HCT116 (cell line): Measurements from ENCODE around the gene AP1M2. TPM values are rescaled to one million over a fixed set of nuclear protein-coding genes. Genes with fewer than 3 reads are reported as not detected.

Source experiments
- ATAC-seq: fragments of 200-7000 bp; cut with Tn5 transposase; 2 replicates; pipeline ENCODE4 v1.9.1; 2020; ENCODE audit warnings: mild to moderate bottlenecking, moderate library complexity
- BruUV-seq: library from RNA; stranded (reverse); fragments of 400-500 nt; replicated peaks from 2 replicates; lab custom pipeline; 2021; lab: Mats Ljungman, UMichigan
- CTCF ChIA-PET: fragments of 300-600 bp; sonication (Branson Sonifier 250); formaldehyde crosslinking; loops from one replicate; lab custom pipeline; 2021; ENCODE audit warnings: antibody characterized with exemption; lab: Charles Lee
- POLR2A ChIA-PET: fragments of 300-600, 350-600 bp; sonication (Branson Sonifier 250); formaldehyde crosslinking; loops from one replicate; lab custom pipeline; 2021; ENCODE audit warnings: antibody characterized with exemption; lab: Charles Lee
- RAD21 ChIA-PET, 2 experiments: fragments of 300-600 bp; sonication (Branson Sonifier 250); formaldehyde crosslinking; loops; one replicate each; lab custom pipeline; 2023; ENCODE audit warnings: low total read pairs in 2 of 2; ENCODE audit not compliant: uncharacterized antibody in 2 of 2, unreplicated experiment in 2 of 2, low non-redundant PET in 1 of 2; lab: Charles Lee
- DNase-seq: peaks from one replicate; pipeline ENCODE4 v3.0.0-alpha.2; 2010; ENCODE audit warnings: low read depth, low spot score
- H2AFZ ChIP-seq: fragments of 200-600 bp; shearing (Covaris generic), sonication (generic); 2 replicates; pipeline ENCODE4 v1.6.1; 2017; ENCODE audit warnings: low read depth, mixed run types, mixed read lengths, antibody characterized with exemption, low read length; ENCODE audit not compliant: poor library complexity, severe bottlenecking
- H3K27ac ChIP-seq: 2 replicates; pipeline ENCODE4 v1.5.1; 2012; ENCODE audit warnings: low read depth, low read length
- H3K27me3 ChIP-seq: fragments of 200-600 bp; sonication (generic); 2 replicates; pipeline ENCODE4 v1.6.1; 2016; ENCODE audit warnings: mixed run types, low read length, mixed read lengths; ENCODE audit not compliant: insufficient read depth
- H3K36me3 ChIP-seq, 2 experiments: fragments of 200-500 bp in 1 of 2; fragments of 200-600 bp in 1 of 2; sonication (Bioruptor generic) in 1 of 2; sonication (generic) in 1 of 2; 2 replicates each; pipeline versions ENCODE4 v1.5.1 to v1.6.1; 2014 to 2016; ENCODE audit warnings: low read length in 2 of 2, inconsistent platforms in 1 of 2, mixed read lengths in 1 of 2, mixed run types in 1 of 2; ENCODE audit not compliant: insufficient read depth in 2 of 2, control insufficient read depth in 1 of 2
- H3K4me1 ChIP-seq, 2 experiments: fragments of 200-600 bp in 1 of 2; sonication (generic) in 1 of 2; 2 replicates each; pipeline versions ENCODE4 v1.5.1 to v1.6.1; 2012 to 2017; ENCODE audit warnings: low read length in 2 of 2, inconsistent platforms in 1 of 2, mild to moderate bottlenecking in 1 of 2, mixed read lengths in 1 of 2, mixed run types in 1 of 2, moderate library complexity in 1 of 2; ENCODE audit not compliant: insufficient read depth in 2 of 2, control insufficient read depth in 1 of 2
- H3K4me2 ChIP-seq: fragments of 200-600 bp; sonication (generic); 2 replicates; pipeline ENCODE4 v1.6.1; 2017; ENCODE audit warnings: mixed run types, low read length, mixed read lengths
- H3K4me3 ChIP-seq, 2 experiments: fragments of 200-600 bp in 1 of 2; sonication (generic) in 1 of 2; replicated peaks in 1 of 2; 2 replicates each; pipeline ENCODE4 v1.5.1; 2011 to 2016; ENCODE audit warnings: low read length in 2 of 2, control low read depth in 1 of 2, low read depth in 1 of 2, mild to moderate bottlenecking in 1 of 2, mixed read lengths in 1 of 2, mixed run types in 1 of 2
- H3K79me2 ChIP-seq: fragments of 200-600 bp; sonication (generic); 2 replicates; pipeline ENCODE4 v1.6.1; 2017; ENCODE audit warnings: mild to moderate bottlenecking, mixed run types, low read length, moderate library complexity, mixed read lengths; ENCODE audit not compliant: insufficient read depth
- H3K9ac ChIP-seq: fragments of 200-600 bp; sonication (generic); 2 replicates; pipeline ENCODE4 v1.6.1; 2016; ENCODE audit warnings: low read length, mixed read lengths
- H3K9me2 ChIP-seq: fragments of 200-600 bp; sonication (generic), shearing (Covaris generic); 2 replicates; pipeline ENCODE4 v1.6.1; 2017; ENCODE audit warnings: mixed run types, mild to moderate bottlenecking, moderate library complexity; ENCODE audit not compliant: insufficient read depth
- H3K9me3 ChIP-seq, 2 experiments: fragments of 200-500 bp in 1 of 2; fragments of 200-600 bp in 1 of 2; sonication (Bioruptor generic) in 1 of 2; sonication (generic) in 1 of 2; 2 replicates each; pipeline ENCODE4 v1.6.1; 2014 to 2017; ENCODE audit warnings: low read length in 2 of 2, mixed read lengths in 2 of 2, inconsistent platforms in 1 of 2, low read depth in 1 of 2, mild to moderate bottlenecking in 1 of 2, mixed run types in 1 of 2, moderate library complexity in 1 of 2; ENCODE audit not compliant: control insufficient read depth in 1 of 2, insufficient read depth in 1 of 2
- H4K20me1 ChIP-seq: fragments of 200-600 bp; sonication (generic), shearing (Covaris generic); 2 replicates; pipeline ENCODE4 v1.6.1; 2017; ENCODE audit warnings: mixed run types, mild to moderate bottlenecking, moderate library complexity; ENCODE audit not compliant: insufficient read depth
- ATF3 ChIP-seq: IDR thresholded peaks from 2 replicates; pipeline ENCODE4 v1.6.1; 2012
- CBX3 ChIP-seq: IDR thresholded peaks from 2 replicates; pipeline ENCODE4 v1.6.1; 2012; ENCODE audit warnings: low read depth
- CEBPB ChIP-seq: IDR thresholded peaks from 2 replicates; pipeline ENCODE4 v1.6.1; 2012; ENCODE audit warnings: low read depth
- ELF1 ChIP-seq: IDR thresholded peaks from 2 replicates; pipeline ENCODE4 v1.6.1; 2012; ENCODE audit warnings: low read depth, borderline replicate concordance
- EZH2 ChIP-seq: fragments of 200-600 bp; sonication (generic); IDR thresholded peaks from 2 replicates; pipeline ENCODE4 v1.6.1; 2017; ENCODE audit warnings: antibody characterized with exemption, mixed run types
- FOSL1 ChIP-seq: IDR thresholded peaks from 2 replicates; pipeline ENCODE4 v1.6.1; 2012; ENCODE audit warnings: low read depth
- MAX ChIP-seq: IDR thresholded peaks from 2 replicates; pipeline ENCODE4 v1.6.1; 2012
- POLR2A ChIP-seq: IDR thresholded peaks from 2 replicates; pipeline ENCODE4 v1.7.0; 2011; ENCODE audit warnings: borderline replicate concordance; ENCODE audit not compliant: insufficient read depth, insufficient read length; ENCODE audit errors: extremely low read depth
- POLR2AphosphoS5 ChIP-seq: IDR thresholded peaks from 2 replicates; pipeline ENCODE4 v1.6.1; 2011; ENCODE audit warnings: mild to moderate bottlenecking, low read depth, low read length, moderate library complexity
- SIN3A ChIP-seq: IDR thresholded peaks from 2 replicates; pipeline ENCODE4 v1.6.1; 2012; ENCODE audit warnings: low read depth
- SRF ChIP-seq: IDR thresholded peaks from 2 replicates; pipeline ENCODE4 v1.6.1; 2012; ENCODE audit warnings: low read depth
- TCF7L2 ChIP-seq: IDR thresholded peaks from 2 replicates; pipeline ENCODE4 v1.7.0; 2011; ENCODE audit warnings: borderline replicate concordance, inconsistent platforms; ENCODE audit not compliant: insufficient read depth, insufficient read length; ENCODE audit errors: extremely low read depth
- YY1 ChIP-seq: IDR thresholded peaks from 2 replicates; pipeline ENCODE4 v1.6.1; 2011; ENCODE audit warnings: low read length, low read depth, moderate library complexity, mild to moderate bottlenecking; ENCODE audit not compliant: insufficient replicate concordance; ENCODE audit errors: extremely low read depth
- ZNF274 ChIP-seq: fragments of 200-500 bp; sonication (Bioruptor generic); IDR thresholded peaks from 2 replicates; pipeline ENCODE4 v1.6.1; 2014; ENCODE audit warnings: mild to moderate bottlenecking, low read depth, low read length, inconsistent platforms
- intact Hi-C: fragments of 100-400 bp; cut with micrococcal nuclease; formaldehyde crosslinking; loops from 2 replicates; pipeline ENCODE4 v1.10.0; 2022
- total RNA-seq: library from RNA; stranded (reverse); gene quantifications from one replicate; pipeline ENCODE4 v1.2.1, GENCODE V29; 2021; ENCODE audit not compliant: unreplicated experiment
- TF ChIP-seq, protein P1 (sequence below), 3 experiments: fragments of 200-600 bp in 1 of 3; sonication (generic) in 1 of 3; IDR thresholded peaks in 2 of 3; conservative IDR thresholded peaks in 1 of 3; 2 replicates each; pipeline ENCODE4 v1.5.1; 2012 to 2017; ENCODE audit warnings: low read depth in 2 of 3, low read length in 2 of 3, antibody characterized with exemption in 1 of 3, borderline replicate concordance in 1 of 3, control low read depth in 1 of 3, mild to moderate bottlenecking in 1 of 3, mixed read lengths in 1 of 3, mixed run types in 1 of 3, moderate library complexity in 1 of 3; ENCODE audit not compliant: insufficient read depth in 1 of 3
- TF ChIP-seq, protein P2 (sequence below): IDR thresholded peaks from 2 replicates; pipeline ENCODE4 v1.6.1; 2012; ENCODE audit warnings: low read depth

The AP1M2 gene
- total RNA-seq, 1 experiment from 2014 or later = 111 TPM

GRCh38 chr19:10586396-10586795, 716 bp downstream of the AP1M2 start:
- no peak for ATAC-seq
- POLR2A ChIA-PET = interaction anchor here (1.0 kb wide), 1 partner anchor 57 kb away, joined by 4 read pairs; no protein-coding TSS in a partner anchor
- RAD21 ChIA-PET = interaction anchor here in 1 of 2 experiments (0.7 kb wide), 1 partner anchor 81 kb away, joined by 3 read pairs; no protein-coding TSS in a partner anchor
- no peaks in the 10 kb centered on the region for H3K27me3 ChIP-seq
- CTCF ChIA-PET = interaction anchor here (0.9 to 2.6 kb wide), 2 partner anchors 13 to 58 kb away, joined by 3 to 9 read pairs; no protein-coding TSS in a partner anchor
- no peaks in the 10 kb centered on the region for H3K9me3 ChIP-seq
- H4K20me1 ChIP-seq = no peaks in the 10 kb centered on the region
- peak overlapping the region; percentile 87 for H3K4me2 ChIP-seq
- TF ChIP-seq SRF (no peak), POLR2AphosphoS5 (no peak), FOSL1 (no peak), ZNF274 (no peak), YY1 (no peak), ELF1 (no peak), EZH2 (no peak), POLR2A (no peak), SIN3A (no peak), CBX3 (no peak), TCF7L2 (no peak), MAX (no peak), ATF3 (no peak), CEBPB (no peak)
- TF ChIP-seq, protein P1, sequence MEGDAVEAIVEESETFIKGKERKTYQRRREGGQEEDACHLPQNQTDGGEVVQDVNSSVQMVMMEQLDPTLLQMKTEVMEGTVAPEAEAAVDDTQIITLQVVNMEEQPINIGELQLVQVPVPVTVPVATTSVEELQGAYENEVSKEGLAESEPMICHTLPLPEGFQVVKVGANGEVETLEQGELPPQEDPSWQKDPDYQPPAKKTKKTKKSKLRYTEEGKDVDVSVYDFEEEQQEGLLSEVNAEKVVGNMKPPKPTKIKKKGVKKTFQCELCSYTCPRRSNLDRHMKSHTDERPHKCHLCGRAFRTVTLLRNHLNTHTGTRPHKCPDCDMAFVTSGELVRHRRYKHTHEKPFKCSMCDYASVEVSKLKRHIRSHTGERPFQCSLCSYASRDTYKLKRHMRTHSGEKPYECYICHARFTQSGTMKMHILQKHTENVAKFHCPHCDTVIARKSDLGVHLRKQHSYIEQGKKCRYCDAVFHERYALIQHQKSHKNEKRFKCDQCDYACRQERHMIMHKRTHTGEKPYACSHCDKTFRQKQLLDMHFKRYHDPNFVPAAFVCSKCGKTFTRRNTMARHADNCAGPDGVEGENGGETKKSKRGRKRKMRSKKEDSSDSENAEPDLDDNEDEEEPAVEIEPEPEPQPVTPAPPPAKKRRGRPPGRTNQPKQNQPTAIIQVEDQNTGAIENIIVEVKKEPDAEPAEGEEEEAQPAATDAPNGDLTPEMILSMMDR (IDR thresholded peaks at IDR 0.05 in 2 of 3, conservative IDR thresholded peaks at IDR 0.05 in 1 of 3; ENCODE audit: borderline replicate concordance in 1 of 3, insufficient read depth in 1 of 3, low read depth in 2 of 3, low read length in 2 of 3) = no peak
- TF ChIP-seq, protein P2, sequence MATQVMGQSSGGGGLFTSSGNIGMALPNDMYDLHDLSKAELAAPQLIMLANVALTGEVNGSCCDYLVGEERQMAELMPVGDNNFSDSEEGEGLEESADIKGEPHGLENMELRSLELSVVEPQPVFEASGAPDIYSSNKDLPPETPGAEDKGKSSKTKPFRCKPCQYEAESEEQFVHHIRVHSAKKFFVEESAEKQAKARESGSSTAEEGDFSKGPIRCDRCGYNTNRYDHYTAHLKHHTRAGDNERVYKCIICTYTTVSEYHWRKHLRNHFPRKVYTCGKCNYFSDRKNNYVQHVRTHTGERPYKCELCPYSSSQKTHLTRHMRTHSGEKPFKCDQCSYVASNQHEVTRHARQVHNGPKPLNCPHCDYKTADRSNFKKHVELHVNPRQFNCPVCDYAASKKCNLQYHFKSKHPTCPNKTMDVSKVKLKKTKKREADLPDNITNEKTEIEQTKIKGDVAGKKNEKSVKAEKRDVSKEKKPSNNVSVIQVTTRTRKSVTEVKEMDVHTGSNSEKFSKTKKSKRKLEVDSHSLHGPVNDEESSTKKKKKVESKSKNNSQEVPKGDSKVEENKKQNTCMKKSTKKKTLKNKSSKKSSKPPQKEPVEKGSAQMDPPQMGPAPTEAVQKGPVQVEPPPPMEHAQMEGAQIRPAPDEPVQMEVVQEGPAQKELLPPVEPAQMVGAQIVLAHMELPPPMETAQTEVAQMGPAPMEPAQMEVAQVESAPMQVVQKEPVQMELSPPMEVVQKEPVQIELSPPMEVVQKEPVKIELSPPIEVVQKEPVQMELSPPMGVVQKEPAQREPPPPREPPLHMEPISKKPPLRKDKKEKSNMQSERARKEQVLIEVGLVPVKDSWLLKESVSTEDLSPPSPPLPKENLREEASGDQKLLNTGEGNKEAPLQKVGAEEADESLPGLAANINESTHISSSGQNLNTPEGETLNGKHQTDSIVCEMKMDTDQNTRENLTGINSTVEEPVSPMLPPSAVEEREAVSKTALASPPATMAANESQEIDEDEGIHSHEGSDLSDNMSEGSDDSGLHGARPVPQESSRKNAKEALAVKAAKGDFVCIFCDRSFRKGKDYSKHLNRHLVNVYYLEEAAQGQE = no peak
- TF ChIP-seq, all 23 proteins: peak for 0
- Histone ChIP-seq H3K9me2 (peaks cover 6% of the 10 kb centered on the region; the same call in 1 of the 2 replicates), H3K27ac (peak overlapping the region; percentile 67), H3K79me2 (peaks cover 4% of the 10 kb centered on the region; the same call in 1 of the 2 replicates), H3K36me3 (peaks cover 3% of the 10 kb centered on the region in 2 experiments; a peak in 1 of 4 replicates), H2AFZ (no peak overlapping the region), H3K4me3 (peak overlapping the region; percentile 76 to 86), H3K4me1 (peaks cover 0 to 12% of the 10 kb centered on the region in 2 experiments; a peak in 1 of 4 replicates), H3K9ac (peak overlapping the region; percentile 78)
- intact Hi-C loops = no loop called here
- no peak for DNase-seq
- no TSS peak for BruUV-seq
